ENCODE results near the gene CEP78. TPM values are rescaled to one million over a fixed set of nuclear protein-coding genes. Genes with fewer than 3 reads are reported as not detected.
A peak's percentile ranks its signal among the peaks of the same experiment; 100 is the strongest.
"Not testable (repeated sequence)": the region's sequence is repeated elsewhere in the genome, so short reads cannot be mapped to it uniquely, and the experiment has no call there.

CEP78 gene
- total and polyA plus RNA-seq, 4 donors, result 3.8 to 14.7 (median 7.3) TPM

DNA sequence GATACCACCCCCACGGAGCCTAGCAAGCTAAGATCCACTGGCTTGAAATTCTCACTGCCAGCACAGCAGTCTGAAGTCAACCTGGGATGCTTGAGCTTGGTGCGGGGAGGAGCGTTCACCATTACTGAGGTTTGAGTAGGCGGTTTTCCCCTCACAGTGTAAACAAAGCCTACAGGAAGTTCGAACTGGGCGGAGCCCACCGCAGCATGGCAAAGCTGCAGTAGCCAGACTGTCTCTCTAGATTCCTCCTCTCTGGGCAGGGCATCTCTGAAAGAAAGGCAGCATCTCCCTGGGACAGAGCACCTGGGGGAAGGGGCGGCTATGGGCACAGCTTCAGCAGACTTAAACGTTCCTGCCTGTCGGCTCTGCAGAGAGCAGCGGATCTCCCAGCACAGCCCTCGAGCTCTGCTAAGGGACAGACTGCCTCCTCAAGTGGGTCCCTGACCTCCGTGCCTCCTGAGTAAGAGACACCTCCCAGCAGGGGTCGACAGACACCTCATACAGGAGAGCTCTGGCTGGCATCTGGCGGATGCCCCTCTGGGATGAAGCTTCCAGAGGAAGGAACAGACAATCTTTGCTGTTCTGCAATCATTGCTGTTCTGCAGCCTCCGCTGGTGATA is 34.6 kb upstream of the CEP78 start:
- ATAC-seq (ENCODE audit: low FRiP score); H3K36me3 ChIP-seq (ENCODE audit: control insufficient read depth in 1 of 2, insufficient read depth in 2 of 2, low read length in 1 of 2); H3K4me1 ChIP-seq (ENCODE audit: control insufficient read depth in 1 of 2, insufficient read depth in 2 of 2, low read length in 2 of 2); H3K4me3 ChIP-seq (ENCODE audit: low read length in 2 of 2); H3K9me3 ChIP-seq (ENCODE audit: control insufficient read depth, low read length); H3K27ac ChIP-seq (ENCODE audit: low read depth in 1 of 2, low read length in 2 of 2); intact Hi-C loops (cut with DNase I); H3K27me3 ChIP-seq (ENCODE audit: control insufficient read depth in 1 of 2, insufficient read depth in 2 of 2, low read length in 1 of 2): not testable (repeated sequence)
- WGBS, 2 donors, result 53 to 56% methylated on average over 16 of the region's 16 CpGs
- DNase-seq, result peak in 1 of 2 donors; percentile 72

DNA sequence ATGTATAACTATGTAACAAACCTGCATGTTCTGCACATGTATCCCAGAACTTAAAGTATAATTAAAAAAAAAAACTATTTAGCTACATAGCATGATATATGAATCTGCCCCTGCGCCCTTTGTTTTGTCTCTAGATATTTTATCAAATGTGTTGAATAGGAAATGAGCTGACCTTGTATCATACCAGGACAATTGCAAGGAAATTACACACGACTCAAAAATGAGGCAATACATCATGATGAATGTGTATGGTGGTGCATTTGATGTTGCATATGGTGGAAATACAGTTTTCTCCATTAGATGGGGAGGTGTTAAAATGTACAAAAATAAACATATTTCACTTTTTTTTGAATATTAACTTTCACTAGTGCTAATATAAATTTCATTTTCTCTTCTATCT is 28.6 kb upstream of the CEP78 start:
- Histone ChIP-seq H3K36me3 (ENCODE audit: control insufficient read depth in 1 of 2, insufficient read depth in 2 of 2, low read length in 1 of 2) (no peaks in the 10 kb centered on the region), H3K4me3 (ENCODE audit: low read length in 2 of 2) (no peak overlapping the region), H3K27me3 (ENCODE audit: control insufficient read depth in 1 of 2, insufficient read depth in 2 of 2, low read length in 1 of 2) (no peaks in the 10 kb centered on the region), H3K4me1 (ENCODE audit: control insufficient read depth in 1 of 2, insufficient read depth in 2 of 2, low read length in 2 of 2) (no peaks in the 10 kb centered on the region), H3K27ac (ENCODE audit: low read depth in 1 of 2, low read length in 2 of 2) (no peak overlapping the region), H3K9me3 (ENCODE audit: control insufficient read depth, low read length) (no peaks in the 10 kb centered on the region)
- ATAC-seq (ENCODE audit: low FRiP score) (no peak), DNase-seq (no peak)
- WGBS, 2 donors, result 45 to 52% methylated on average over 2 of the region's 2 CpGs
- intact Hi-C loops (cut with DNase I), result no loop called here

DNA sequence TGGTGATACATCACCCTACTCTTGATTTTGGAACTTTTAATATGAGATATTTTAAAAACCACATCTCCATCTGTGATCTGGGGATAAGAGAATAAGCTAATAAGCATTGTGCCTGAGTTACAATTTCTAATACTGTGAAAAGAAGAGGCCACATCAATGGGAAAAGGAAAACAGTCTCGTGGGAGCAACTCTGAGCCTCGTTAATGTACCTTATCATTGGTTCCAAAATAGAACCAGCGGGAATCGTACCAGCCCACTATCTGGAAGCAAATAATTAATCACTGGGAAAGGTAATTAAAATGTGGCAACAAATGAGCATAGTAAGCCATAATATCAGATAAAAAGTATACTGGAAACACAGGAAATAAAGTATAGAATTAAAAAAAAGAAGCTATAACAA is 28.0 kb upstream of the CEP78 start:
- ATAC-seq (ENCODE audit: low FRiP score) (no peak), DNase-seq (no peak)
- intact Hi-C loops (cut with DNase I), result no loop called here
- Histone ChIP-seq H3K27ac (ENCODE audit: low read depth in 1 of 2, low read length in 2 of 2) (no peak overlapping the region), H3K4me3 (ENCODE audit: low read length in 2 of 2) (no peak overlapping the region), H3K27me3 (ENCODE audit: control insufficient read depth in 1 of 2, insufficient read depth in 2 of 2, low read length in 1 of 2) (no peaks in the 10 kb centered on the region), H3K4me1 (ENCODE audit: control insufficient read depth in 1 of 2, insufficient read depth in 2 of 2, low read length in 2 of 2) (no peaks in the 10 kb centered on the region), H3K9me3 (ENCODE audit: control insufficient read depth, low read length) (no peaks in the 10 kb centered on the region), H3K36me3 (ENCODE audit: control insufficient read depth in 1 of 2, insufficient read depth in 2 of 2, low read length in 1 of 2) (no peaks in the 10 kb centered on the region)
- 41 to 43% methylated on average over 4 of the region's 4 CpGs for WGBS, 2 donors

DNA sequence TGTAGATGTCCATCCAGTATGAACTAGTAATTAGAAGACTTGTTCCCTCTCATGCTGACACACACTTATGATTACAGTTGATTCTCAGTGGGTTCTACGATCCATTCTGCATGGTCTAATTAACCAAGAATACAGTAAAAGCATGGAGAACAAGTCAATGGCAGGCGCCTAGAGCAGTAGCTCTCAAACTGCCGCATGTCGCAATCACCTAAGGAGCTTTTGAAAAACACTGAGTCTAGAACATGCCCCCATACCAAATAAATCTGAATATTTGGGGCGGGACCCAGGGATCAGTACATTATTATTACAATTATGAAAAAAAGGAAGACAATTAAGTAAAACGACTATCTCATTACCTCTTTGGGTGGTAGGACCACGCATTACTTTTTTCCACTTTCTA is 26.7 kb upstream of the CEP78 start:
- ATAC-seq (ENCODE audit: low FRiP score), result no peak
- intact Hi-C loops (cut with DNase I), result no loop called here
- Histone ChIP-seq H3K27ac (ENCODE audit: low read depth in 1 of 2, low read length in 2 of 2) (no peak overlapping the region), H3K36me3 (ENCODE audit: control insufficient read depth in 1 of 2, insufficient read depth in 2 of 2, low read length in 1 of 2) (no peaks in the 10 kb centered on the region), H3K27me3 (ENCODE audit: control insufficient read depth in 1 of 2, insufficient read depth in 2 of 2, low read length in 1 of 2) (no peaks in the 10 kb centered on the region), H3K4me1 (ENCODE audit: control insufficient read depth in 1 of 2, insufficient read depth in 2 of 2, low read length in 2 of 2) (no peaks in the 10 kb centered on the region), H3K9me3 (ENCODE audit: control insufficient read depth, low read length) (no peaks in the 10 kb centered on the region), H3K4me3 (ENCODE audit: low read length in 2 of 2) (no peak overlapping the region)
- WGBS, 2 donors, result 93 to 94% methylated on average over 7 of the region's 7 CpGs
- DNase-seq, result no peak

DNA sequence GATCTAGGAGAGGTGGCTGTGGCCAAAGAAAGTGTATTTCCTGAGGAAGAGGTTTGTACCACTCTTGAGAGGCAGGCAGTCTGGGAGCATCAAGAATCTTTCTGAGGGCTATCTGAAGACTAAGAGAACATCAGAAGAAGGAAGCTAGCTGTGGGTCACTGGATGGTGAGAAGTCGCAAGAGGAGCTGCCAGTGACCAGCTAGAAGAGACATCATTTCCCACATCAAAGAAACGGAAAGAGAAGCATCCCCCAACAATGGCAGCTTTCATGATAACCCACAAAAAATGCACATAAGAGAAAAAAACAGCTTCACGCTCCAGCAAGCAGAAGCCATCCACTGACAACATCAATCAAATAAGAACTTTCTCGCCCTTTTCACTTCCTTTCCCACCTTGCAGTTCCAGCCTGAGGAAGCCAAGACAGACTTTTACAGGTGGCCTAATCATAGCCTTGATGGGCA is 25.0 kb upstream of the CEP78 start:
- H3K36me3 ChIP-seq (ENCODE audit: control insufficient read depth in 1 of 2, insufficient read depth in 2 of 2, low read length in 1 of 2), result no peaks in the 10 kb centered on the region
- WGBS, 2 donors, result 84 to 86% methylated on average over 4 of the region's 4 CpGs
- no peaks in the 10 kb centered on the region for H3K9me3 ChIP-seq (ENCODE audit: control insufficient read depth, low read length)
- H3K4me1 ChIP-seq (ENCODE audit: control insufficient read depth in 1 of 2, insufficient read depth in 2 of 2, low read length in 2 of 2), result no peaks in the 10 kb centered on the region
- no peak overlapping the region for H3K4me3 ChIP-seq (ENCODE audit: low read length in 2 of 2)
- DNase-seq, result no peak
- ATAC-seq (ENCODE audit: low FRiP score), result no peak
- H3K27ac ChIP-seq (ENCODE audit: low read depth in 1 of 2, low read length in 2 of 2), result no peak overlapping the region
- intact Hi-C loops (cut with DNase I), result no loop called here
- no peaks in the 10 kb centered on the region for H3K27me3 ChIP-seq (ENCODE audit: control insufficient read depth in 1 of 2, insufficient read depth in 2 of 2, low read length in 1 of 2)

DNA sequence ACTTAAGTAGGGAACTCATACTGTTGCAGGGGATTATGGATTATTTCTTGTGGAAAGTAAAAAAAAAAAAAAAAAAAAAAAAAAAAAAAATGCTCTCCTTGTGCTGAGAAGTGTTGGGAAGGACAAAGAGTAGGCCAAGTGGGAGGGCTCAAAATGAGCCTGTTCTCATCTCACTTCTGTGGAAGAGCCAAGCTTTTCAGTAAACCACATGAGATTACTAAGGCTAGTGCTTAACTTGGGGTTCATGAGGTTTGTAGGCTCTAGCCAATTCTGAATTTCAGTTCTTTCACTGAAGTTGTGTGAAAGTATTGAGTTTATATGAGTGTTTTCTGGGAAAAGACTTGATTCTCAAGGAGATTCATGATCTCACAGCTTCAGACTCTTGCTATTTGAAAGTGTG is 23.0 kb upstream of the CEP78 start:
- Histone ChIP-seq H3K4me3 (ENCODE audit: low read length in 2 of 2) (no peak overlapping the region), H3K27me3 (ENCODE audit: control insufficient read depth in 1 of 2, insufficient read depth in 2 of 2, low read length in 1 of 2) (no peaks in the 10 kb centered on the region), H3K9me3 (ENCODE audit: control insufficient read depth, low read length) (no peaks in the 10 kb centered on the region), H3K4me1 (ENCODE audit: control insufficient read depth in 1 of 2, insufficient read depth in 2 of 2, low read length in 2 of 2) (no peaks in the 10 kb centered on the region), H3K27ac (ENCODE audit: low read depth in 1 of 2, low read length in 2 of 2) (no peak overlapping the region), H3K36me3 (ENCODE audit: control insufficient read depth in 1 of 2, insufficient read depth in 2 of 2, low read length in 1 of 2) (no peaks in the 10 kb centered on the region)
- ATAC-seq (ENCODE audit: low FRiP score), result no peak
- intact Hi-C loops (cut with DNase I), result no loop called here
- DNase-seq, result no peak

DNA sequence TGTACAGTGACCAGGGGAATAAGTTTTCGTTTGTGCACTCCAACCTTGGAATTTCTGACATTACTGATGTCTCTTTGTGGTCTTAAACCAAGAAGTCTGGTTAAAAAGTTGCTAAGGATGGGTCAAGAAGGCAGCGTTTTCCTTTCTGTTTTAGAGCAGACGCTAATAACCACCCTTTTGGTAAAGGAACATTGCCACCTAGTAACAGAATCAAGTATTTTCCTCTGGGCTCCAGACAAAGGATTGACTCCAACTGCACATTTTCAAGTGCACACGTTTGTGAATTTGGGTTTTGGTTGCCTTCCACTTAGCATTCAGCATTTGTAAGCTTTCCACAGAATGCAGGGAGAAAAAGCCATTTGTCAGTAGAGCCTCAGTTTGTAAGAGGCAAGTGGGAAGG is 22.2 kb upstream of the CEP78 start:
- no peaks in the 10 kb centered on the region for H3K9me3 ChIP-seq (ENCODE audit: control insufficient read depth, low read length)
- no peaks in the 10 kb centered on the region for H3K36me3 ChIP-seq (ENCODE audit: control insufficient read depth in 1 of 2, insufficient read depth in 2 of 2, low read length in 1 of 2)
- no peaks in the 10 kb centered on the region for H3K27me3 ChIP-seq (ENCODE audit: control insufficient read depth in 1 of 2, insufficient read depth in 2 of 2, low read length in 1 of 2)
- DNase-seq (no peak), ATAC-seq (ENCODE audit: low FRiP score) (no peak)
- intact Hi-C loops (cut with DNase I), result no loop called here
- H3K4me1 ChIP-seq (ENCODE audit: control insufficient read depth in 1 of 2, insufficient read depth in 2 of 2, low read length in 2 of 2), result no peaks in the 10 kb centered on the region
- no peak overlapping the region for H3K27ac ChIP-seq (ENCODE audit: low read depth in 1 of 2, low read length in 2 of 2)
- H3K4me3 ChIP-seq (ENCODE audit: low read length in 2 of 2), result no peak overlapping the region
- 3 to 8% methylated on average over 4 of the region's 4 CpGs for WGBS, 2 donors

DNA sequence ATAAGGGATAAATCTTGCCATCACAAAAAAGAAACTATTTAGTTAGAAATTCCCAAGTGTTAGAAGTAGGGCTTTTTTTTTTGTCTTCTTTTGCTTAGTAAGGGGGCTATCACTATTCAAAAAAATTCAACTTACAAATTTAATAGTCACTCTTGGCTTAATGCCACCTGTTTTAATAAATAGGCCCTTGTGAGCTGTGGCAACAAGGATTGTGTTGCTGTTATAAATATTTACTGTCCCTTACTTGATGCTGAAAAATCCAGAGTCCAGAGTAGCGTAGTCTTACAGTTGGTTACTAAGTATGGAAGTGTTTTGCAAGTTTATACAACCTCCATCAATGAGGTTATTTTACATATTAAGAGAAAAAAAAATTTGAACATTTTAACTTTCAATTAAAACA is 21.4 kb upstream of the CEP78 start:
- ATAC-seq (ENCODE audit: low FRiP score), result no peak
- intact Hi-C loops (cut with DNase I), result no loop called here
- H3K4me3 ChIP-seq (ENCODE audit: low read length in 2 of 2), result no peak overlapping the region
- H3K9me3 ChIP-seq (ENCODE audit: control insufficient read depth, low read length), result no peaks in the 10 kb centered on the region
- H3K36me3 ChIP-seq (ENCODE audit: control insufficient read depth in 1 of 2, insufficient read depth in 2 of 2, low read length in 1 of 2), result no peaks in the 10 kb centered on the region
- no peak for DNase-seq
- 93 to 97% methylated on average over 1 of the region's 1 CpG for WGBS, 2 donors
- no peaks in the 10 kb centered on the region for H3K4me1 ChIP-seq (ENCODE audit: control insufficient read depth in 1 of 2, insufficient read depth in 2 of 2, low read length in 2 of 2)
- no peak overlapping the region for H3K27ac ChIP-seq (ENCODE audit: low read depth in 1 of 2, low read length in 2 of 2)
- no peaks in the 10 kb centered on the region for H3K27me3 ChIP-seq (ENCODE audit: control insufficient read depth in 1 of 2, insufficient read depth in 2 of 2, low read length in 1 of 2)

DNA sequence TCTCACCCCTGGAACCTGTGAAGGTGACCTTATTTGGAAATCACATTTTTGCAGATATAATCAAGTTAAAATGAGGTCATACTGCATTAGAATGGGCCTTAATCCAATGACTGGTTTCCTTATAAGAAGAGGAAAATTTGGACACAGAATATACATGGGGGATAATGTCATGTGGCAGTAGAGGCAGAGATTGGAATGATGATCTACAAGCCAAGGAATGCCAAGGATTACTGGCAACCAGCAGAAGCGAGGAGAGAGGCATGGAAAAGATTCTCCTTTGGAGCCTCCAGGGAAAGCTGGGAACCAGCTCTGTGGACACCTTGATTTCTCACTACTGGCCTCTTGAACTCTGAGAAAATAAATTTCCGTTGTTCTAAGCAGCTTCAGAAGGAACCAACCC is 20.2 kb upstream of the CEP78 start:
- intact Hi-C loops (cut with DNase I), result no loop called here
- no peak overlapping the region for H3K4me3 ChIP-seq (ENCODE audit: low read length in 2 of 2)
- DNase-seq, result no peak
- H3K36me3 ChIP-seq (ENCODE audit: control insufficient read depth in 1 of 2, insufficient read depth in 2 of 2, low read length in 1 of 2), result no peaks in the 10 kb centered on the region
- no peaks in the 10 kb centered on the region for H3K9me3 ChIP-seq (ENCODE audit: control insufficient read depth, low read length)
- no peaks in the 10 kb centered on the region for H3K27me3 ChIP-seq (ENCODE audit: control insufficient read depth in 1 of 2, insufficient read depth in 2 of 2, low read length in 1 of 2)
- WGBS, 2 donors, result 61 to 73% methylated on average over 2 of the region's 2 CpGs
- H3K4me1 ChIP-seq (ENCODE audit: control insufficient read depth in 1 of 2, insufficient read depth in 2 of 2, low read length in 2 of 2), result no peaks in the 10 kb centered on the region
- ATAC-seq (ENCODE audit: low FRiP score), result no peak
- H3K27ac ChIP-seq (ENCODE audit: low read depth in 1 of 2, low read length in 2 of 2), result no peak overlapping the region
